Keratinocyte (primary cell): ENCODE measurements around the gene OR56B4. TPM values are rescaled to one million over a fixed set of nuclear protein-coding genes. Genes with fewer than 3 reads are reported as not detected.
"Not testable (repeated sequence)": the region's sequence is repeated elsewhere in the genome, so short reads cannot be mapped to it uniquely, and the experiment has no call there.

ENCODE experiments used
- DNase-seq: peaks from one replicate; pipeline ENCODE4 v3.0.0-alpha.2; 2011; ENCODE audit warnings: low read depth, missing footprints, low spot score
- FAIRE-seq: peaks from 2 replicates; lab custom pipeline; 2011; peaks lifted over from hg19 to GRCh38; lab: Jason Lieb, UNC
- H2AFZ ChIP-seq: 2 replicates; pipeline ENCODE4 v1.6.0; 2012; ENCODE audit warnings: low read length, control low read depth, inconsistent platforms; ENCODE audit not compliant: control insufficient read depth
- H3K27ac ChIP-seq: 2 replicates; pipeline ENCODE4 v1.5.1; 2011; ENCODE audit warnings: low read length; ENCODE audit not compliant: control insufficient read depth, insufficient read depth
- H3K27me3 ChIP-seq: 3 replicates; pipeline ENCODE4 v1.6.0; 2011; ENCODE audit warnings: low read length; ENCODE audit not compliant: control insufficient read depth, insufficient read depth; ENCODE audit errors: extremely low read depth
- H3K36me3 ChIP-seq, 2 experiments: 2 replicates in 1 of 2; 3 replicates in 1 of 2; pipeline ENCODE4 v1.5.1; 2011; ENCODE audit warnings: low read length in 2 of 2, mild to moderate bottlenecking in 1 of 2; ENCODE audit not compliant: control insufficient read depth in 2 of 2, insufficient read depth in 2 of 2; ENCODE audit errors: extremely low read depth in 1 of 2
- H3K4me1 ChIP-seq: 3 replicates; pipeline ENCODE4 v1.5.1; 2011; ENCODE audit warnings: low read length; ENCODE audit not compliant: control insufficient read depth, insufficient read depth; ENCODE audit errors: extremely low read depth
- H3K4me2 ChIP-seq: 3 replicates; pipeline ENCODE4 v1.6.0; 2011; ENCODE audit warnings: low read depth, low read length; ENCODE audit not compliant: control insufficient read depth, insufficient read depth; ENCODE audit errors: extremely low read depth
- H3K4me3 ChIP-seq, 3 experiments: fragments of 200-600 bp in 1 of 3; sonication (generic) in 1 of 3; 2 replicates in 2 of 3; 3 replicates in 1 of 3; pipeline ENCODE4 v1.5.1; 2011 to 2016; ENCODE audit warnings: low read length in 3 of 3, mild to moderate bottlenecking in 3 of 3, control low read depth in 2 of 3, inconsistent platforms in 1 of 3, low read depth in 1 of 3, mixed read lengths in 1 of 3, mixed run types in 1 of 3, moderate library complexity in 1 of 3; ENCODE audit not compliant: control insufficient read depth in 2 of 3, insufficient read depth in 2 of 3; ENCODE audit errors: extremely low read depth in 1 of 3
- H3K79me2 ChIP-seq: 2 replicates; pipeline ENCODE4 v1.6.0; 2012; ENCODE audit warnings: low read length; ENCODE audit not compliant: control insufficient read depth, insufficient read depth
- H3K9ac ChIP-seq: 3 replicates; pipeline ENCODE4 v1.6.0; 2011; ENCODE audit warnings: low read length; ENCODE audit not compliant: control insufficient read depth, insufficient read depth; ENCODE audit errors: extremely low read depth
- H3K9me1 ChIP-seq: 3 replicates; pipeline ENCODE4 v1.6.0; 2011; ENCODE audit warnings: low read length; ENCODE audit not compliant: control insufficient read depth, insufficient read depth; ENCODE audit errors: extremely low read depth
- H3K9me3 ChIP-seq: 2 replicates; pipeline ENCODE4 v1.5.1; 2012; ENCODE audit warnings: low read depth, low read length; ENCODE audit not compliant: control insufficient read depth
- H4K20me1 ChIP-seq: 3 replicates; pipeline ENCODE4 v1.6.0; 2011; ENCODE audit warnings: low read length; ENCODE audit not compliant: control insufficient read depth, insufficient read depth; ENCODE audit errors: extremely low read depth
- EZH2 ChIP-seq: IDR thresholded peaks from one replicate; pipeline ENCODE4 v1.6.1; 2012; ENCODE audit warnings: inconsistent platforms, mild to moderate bottlenecking, low read length, moderate library complexity
- dilution Hi-C: fragments of 300-500 bp; cut with MboI; formaldehyde crosslinking; loops from one replicate; pipeline ENCODE4 v1.7.0; 2020; ENCODE audit warnings: low sequenced_read_pairs; ENCODE audit not compliant: extremely low pct_ligation_motif_present
- polyA plus RNA-seq, 5 experiments: library from polyadenylated mRNA; depleted of rRNA in 3 of 5; stranded (reverse) in 3 of 5; stranded (forward) in 1 of 5; unstranded in 1 of 5; fragments of >200 nt; gene quantifications; 1 replicate in 1 of 5; 2 replicates in 3 of 5; 3 replicates in 1 of 5; pipeline versions ENCODE4 v1.2.1 to v1.2.3, GENCODE V29; 2011 to 2012; ENCODE audit warnings: missing spikeins in 2 of 5, low read depth in 1 of 5, low replicate concordance in 1 of 5
- TF ChIP-seq, protein P1 (sequence below), 3 experiments: IDR thresholded peaks in 1 of 3; conservative IDR thresholded peaks in 1 of 3; optimal IDR thresholded peaks in 1 of 3; 2 replicates in 2 of 3; 3 replicates in 1 of 3; pipeline versions ENCODE3 to v1.5.1; 2011; ENCODE audit warnings: low read length in 3 of 3, mild to moderate bottlenecking in 3 of 3, moderate library complexity in 2 of 3, control low read depth in 1 of 3, inconsistent platforms in 1 of 3; ENCODE audit not compliant: insufficient read depth in 2 of 3; ENCODE audit errors: extremely low read depth in 1 of 3

The OR56B4 gene
- polyA plus RNA-seq, 1 donor (not counting 4 experiments of a cell fraction or from before 2014, with no cell fraction given) = not detected

DNA sequence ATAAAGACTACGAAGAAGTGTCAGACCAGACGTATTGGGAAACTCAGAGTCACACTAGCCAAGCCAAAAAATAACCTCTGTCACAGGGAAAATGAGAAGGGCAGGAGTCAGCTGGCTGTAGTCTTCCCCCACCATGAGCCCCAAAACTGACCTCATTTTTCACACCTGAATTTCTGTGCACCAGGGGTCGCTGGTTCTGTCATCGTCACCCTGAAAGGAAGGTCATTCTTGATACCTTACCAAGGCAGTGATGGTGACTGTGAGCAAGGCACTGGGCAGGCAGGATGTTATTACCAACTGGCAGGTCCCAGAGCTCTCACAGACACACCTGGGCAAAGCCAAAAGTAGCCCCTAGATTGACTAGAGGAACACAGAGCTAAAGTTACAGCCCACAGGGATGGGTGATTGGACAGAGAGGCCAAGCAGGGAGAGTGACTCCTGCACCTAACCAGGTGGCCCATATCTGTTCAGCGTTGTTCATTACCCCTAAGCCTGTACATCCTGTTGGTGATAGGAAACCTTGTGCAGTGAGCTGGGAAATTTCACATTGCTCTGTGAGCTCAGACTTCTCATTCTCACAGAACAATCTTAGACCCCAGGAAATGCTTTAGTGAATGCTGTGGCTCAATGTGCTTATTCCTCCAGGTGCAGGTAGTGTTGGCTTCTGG is 44.7 kb upstream of the OR56B4 start:
- Histone ChIP-seq H3K4me1 (no peaks in the 10 kb centered on the region), H3K9me1 (no peaks in the 10 kb centered on the region), H3K27me3 (no peaks in the 10 kb centered on the region), H3K4me3 (no peak overlapping the region), H2AFZ (no peak overlapping the region), H3K27ac (no peak overlapping the region), H3K79me2 (no peaks in the 10 kb centered on the region), H3K4me2 (no peak overlapping the region), H3K9me3 (no peaks in the 10 kb centered on the region), H4K20me1 (no peaks in the 10 kb centered on the region), H3K36me3 (no peaks in the 10 kb centered on the region), H3K9ac (no peak overlapping the region)
- DNase-seq = no peak
- FAIRE-seq = no peak
- TF ChIP-seq, protein P1, sequence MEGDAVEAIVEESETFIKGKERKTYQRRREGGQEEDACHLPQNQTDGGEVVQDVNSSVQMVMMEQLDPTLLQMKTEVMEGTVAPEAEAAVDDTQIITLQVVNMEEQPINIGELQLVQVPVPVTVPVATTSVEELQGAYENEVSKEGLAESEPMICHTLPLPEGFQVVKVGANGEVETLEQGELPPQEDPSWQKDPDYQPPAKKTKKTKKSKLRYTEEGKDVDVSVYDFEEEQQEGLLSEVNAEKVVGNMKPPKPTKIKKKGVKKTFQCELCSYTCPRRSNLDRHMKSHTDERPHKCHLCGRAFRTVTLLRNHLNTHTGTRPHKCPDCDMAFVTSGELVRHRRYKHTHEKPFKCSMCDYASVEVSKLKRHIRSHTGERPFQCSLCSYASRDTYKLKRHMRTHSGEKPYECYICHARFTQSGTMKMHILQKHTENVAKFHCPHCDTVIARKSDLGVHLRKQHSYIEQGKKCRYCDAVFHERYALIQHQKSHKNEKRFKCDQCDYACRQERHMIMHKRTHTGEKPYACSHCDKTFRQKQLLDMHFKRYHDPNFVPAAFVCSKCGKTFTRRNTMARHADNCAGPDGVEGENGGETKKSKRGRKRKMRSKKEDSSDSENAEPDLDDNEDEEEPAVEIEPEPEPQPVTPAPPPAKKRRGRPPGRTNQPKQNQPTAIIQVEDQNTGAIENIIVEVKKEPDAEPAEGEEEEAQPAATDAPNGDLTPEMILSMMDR (optimal IDR thresholded peaks at IDR 0.05 in 1 of 3, IDR thresholded peaks at IDR 0.05 in 1 of 3, conservative IDR thresholded peaks at IDR 0.05 in 1 of 3; ENCODE audit: extremely low read depth in 1 of 3, insufficient read depth in 2 of 3, low read length in 3 of 3) = no peak
- no peak for TF ChIP-seq EZH2
- dilution Hi-C loops = no loop called here

DNA sequence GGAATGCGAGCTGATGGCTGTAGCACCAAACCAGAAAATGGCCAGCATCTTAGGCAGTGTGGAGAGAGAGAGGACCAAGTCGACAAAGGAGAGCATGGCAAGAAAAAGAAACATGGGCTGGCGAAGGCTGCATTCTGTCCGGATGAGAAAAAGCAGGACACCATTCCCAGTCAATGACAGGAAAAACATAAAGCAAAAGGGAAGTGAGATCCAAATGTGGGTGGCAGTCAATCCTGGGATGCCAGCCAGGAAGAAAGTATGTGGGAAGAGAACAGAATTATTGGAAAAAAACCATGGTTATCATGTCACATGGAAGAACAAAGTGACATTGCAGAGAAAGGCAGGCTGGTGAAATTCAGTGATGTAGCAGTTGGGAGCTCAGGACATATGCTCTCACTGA is 40.0 kb upstream of the OR56B4 start:
- FAIRE-seq (no peak), DNase-seq (no peak)
- Histone ChIP-seq H2AFZ (no peak overlapping the region), H3K9me1 (no peaks in the 10 kb centered on the region), H3K9ac (no peak overlapping the region), H3K4me3 (no peak overlapping the region), H3K79me2 (no peaks in the 10 kb centered on the region), H4K20me1 (no peaks in the 10 kb centered on the region), H3K4me1 (no peaks in the 10 kb centered on the region), H3K27me3 (no peaks in the 10 kb centered on the region), H3K4me2 (no peak overlapping the region), H3K27ac (no peak overlapping the region), H3K9me3 (no peaks in the 10 kb centered on the region), H3K36me3 (no peaks in the 10 kb centered on the region)
- dilution Hi-C loops = no loop called here
- no peak for TF ChIP-seq EZH2
- TF ChIP-seq, protein P1 (optimal IDR thresholded peaks at IDR 0.05 in 1 of 3, IDR thresholded peaks at IDR 0.05 in 1 of 3, conservative IDR thresholded peaks at IDR 0.05 in 1 of 3; ENCODE audit: extremely low read depth in 1 of 3, insufficient read depth in 2 of 3, low read length in 3 of 3) = no peak

DNA sequence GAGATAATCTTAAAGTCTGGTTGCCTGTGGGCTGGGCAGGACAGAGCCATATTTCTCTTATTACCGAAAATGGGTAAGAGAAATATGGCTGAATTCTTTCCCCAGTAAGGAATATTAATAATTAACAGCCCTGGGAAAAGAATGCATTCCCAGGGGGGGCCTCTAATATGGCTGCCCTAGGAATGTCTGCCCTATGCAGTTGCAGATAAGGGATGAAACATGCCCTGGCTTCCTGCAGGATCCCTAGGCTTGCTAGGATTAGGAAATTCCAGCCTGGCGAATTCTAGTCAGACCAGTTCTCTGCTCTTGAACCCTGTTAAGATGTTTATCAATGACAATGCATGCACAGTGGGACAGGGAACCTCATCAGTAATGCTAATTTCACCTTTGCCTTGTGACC is 31.0 kb upstream of the OR56B4 start:
- FAIRE-seq, H3K9me3 ChIP-seq, H3K4me3 ChIP-seq, H3K4me1 ChIP-seq, DNase-seq, H2AFZ ChIP-seq, H3K27me3 ChIP-seq, dilution Hi-C loops, H4K20me1 ChIP-seq, H3K27ac ChIP-seq, H3K9ac ChIP-seq, H3K36me3 ChIP-seq, H3K4me2 ChIP-seq, H3K9me1 ChIP-seq, H3K79me2 ChIP-seq: not testable (repeated sequence)
